HG02970 (cell line): Measurements from ENCODE around the gene COL26A1.
"Not testable (repeated sequence)": the region's sequence is repeated elsewhere in the genome, so short reads cannot be mapped to it uniquely, and the experiment has no call there.

ENCODE experiments used
- ATAC-seq: cut with Tn5 transposase; IDR thresholded peaks from one replicate; pipeline ENCODE4 v1.9.1; 2021; ENCODE audit warnings: mild to moderate bottlenecking, moderate library complexity, moderate number of reproducible peaks; ENCODE audit not compliant: unreplicated experiment, low FRiP score

Gene COL26A1

DNA sequence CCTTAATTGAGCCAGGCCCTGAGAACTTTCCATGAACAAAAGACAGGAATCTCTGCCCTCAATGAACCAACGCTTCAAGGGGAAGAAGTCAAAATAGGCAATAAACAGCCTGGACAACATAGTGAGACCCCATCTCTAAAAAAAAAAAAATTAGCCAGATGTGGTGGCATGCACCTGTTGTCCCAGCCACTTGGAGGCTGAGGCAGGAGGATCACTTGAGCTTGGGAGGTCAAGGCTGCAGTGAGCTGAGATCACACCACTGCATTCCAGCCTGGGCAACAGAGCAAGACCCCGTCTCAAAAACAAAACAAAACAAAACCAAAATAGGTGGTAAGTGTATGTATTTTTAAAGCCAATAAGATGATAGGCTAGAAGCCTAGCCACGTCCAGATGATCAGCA is 198.6 kb downstream of the COL26A1 start:
- ATAC-seq, result not testable (repeated sequence)

DNA sequence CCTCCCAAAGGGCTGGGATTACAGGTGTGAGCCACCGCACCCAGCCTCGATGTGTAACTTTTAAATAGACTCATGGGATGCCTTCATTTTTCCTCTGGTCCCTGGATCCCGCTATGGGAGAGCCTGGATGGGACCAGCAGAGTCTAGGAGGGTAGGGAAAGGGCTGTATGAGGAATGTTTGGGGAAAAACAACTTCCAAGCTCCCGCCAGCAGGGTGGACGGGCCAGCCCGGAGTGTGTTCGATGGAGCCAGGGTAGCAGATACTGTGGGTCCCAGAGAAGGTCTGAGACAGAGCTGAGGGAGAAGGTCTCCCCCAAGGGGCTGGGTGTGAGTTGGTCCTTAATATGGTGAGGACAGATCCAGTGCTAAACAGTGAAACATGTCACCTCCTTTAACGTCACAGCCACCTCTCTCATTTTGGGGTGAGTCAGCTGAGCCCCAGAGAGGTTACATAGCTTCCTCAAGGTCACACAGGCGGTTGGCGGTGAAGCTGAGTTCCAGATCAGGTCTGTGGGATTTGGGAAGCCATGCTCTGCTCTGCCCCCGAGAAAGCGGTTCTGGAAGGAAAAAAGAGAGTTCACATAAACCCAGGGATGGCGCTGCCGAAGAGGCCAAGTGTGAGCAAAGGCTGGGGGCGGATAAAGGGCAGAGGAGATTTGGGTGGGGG is 200.0 kb downstream of the COL26A1 start:
- no peak for ATAC-seq

DNA sequence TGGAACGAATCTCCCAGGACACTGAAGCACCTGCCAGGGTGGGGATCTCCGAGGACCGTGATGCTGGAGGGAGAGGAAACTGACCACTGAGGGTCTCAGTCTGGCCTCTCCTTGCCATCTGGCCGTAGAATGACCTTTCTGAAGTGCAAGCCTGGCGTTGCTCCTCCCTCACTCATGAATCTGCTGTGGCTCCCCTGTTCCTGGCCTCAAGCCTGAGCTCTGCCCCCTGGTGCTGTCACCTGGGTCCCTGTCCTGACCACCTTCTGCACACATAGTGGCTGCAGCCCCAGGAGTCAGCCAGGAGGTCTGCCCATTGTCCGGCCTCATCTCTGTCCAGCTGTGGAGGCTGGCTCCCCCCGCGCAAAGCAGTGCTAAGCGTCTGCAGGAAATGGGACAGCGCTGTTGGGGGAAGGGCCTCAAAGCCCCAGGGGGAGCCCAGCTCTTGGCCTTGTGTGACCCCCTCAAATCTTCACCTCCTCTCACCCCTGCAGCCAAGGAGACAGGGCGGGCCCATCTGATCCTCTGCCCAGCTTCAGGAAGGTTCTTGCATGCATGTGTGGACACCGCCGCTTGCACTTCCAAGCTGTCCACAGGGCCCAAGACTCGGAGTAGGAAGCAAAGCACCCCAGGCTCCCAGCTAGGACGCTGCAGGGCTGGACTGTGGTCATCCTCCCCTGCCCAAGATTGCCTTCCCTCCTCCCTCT is 200.7 kb downstream of the COL26A1 start:
- ATAC-seq, result no peak

DNA sequence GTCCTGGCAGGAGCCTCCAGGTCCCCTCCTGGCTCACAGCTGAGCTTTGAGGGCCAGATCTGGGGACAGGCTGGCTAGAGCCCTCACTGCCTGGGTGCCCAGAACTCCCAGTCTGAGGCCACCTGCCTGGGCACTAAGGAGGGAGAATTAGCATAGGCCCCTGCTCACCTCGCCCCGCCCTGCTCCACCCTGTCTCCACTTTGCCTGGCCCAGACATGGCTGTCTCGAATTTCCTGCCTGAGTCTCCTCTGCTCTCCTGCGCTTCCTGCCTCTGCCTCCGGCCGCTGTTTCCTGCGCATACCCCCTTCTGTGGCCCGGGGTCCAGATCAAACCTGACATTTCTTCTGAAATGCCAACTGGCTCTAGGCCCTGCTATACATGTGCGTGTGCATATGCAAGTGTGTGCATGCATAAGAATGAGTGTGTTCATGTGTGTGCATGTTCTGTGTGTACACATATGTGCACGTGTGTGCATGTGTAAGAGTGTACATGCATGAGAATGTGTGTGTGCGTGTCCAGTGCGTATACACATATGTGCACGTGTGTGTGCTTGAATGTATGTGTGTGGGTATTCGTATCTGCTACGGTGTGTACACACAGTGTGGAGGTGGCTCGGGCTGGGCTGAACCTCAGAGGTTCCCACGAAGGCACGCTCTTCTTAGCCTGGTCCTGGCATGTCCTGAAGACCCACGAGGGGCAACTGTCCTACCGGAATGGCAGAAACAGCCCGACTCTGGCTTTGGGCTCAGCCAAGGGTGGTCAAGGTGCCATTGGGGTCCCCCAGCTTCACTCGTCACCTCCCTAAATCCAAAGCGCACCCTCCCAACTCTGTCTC is 201.5 kb downstream of the COL26A1 start:
- ATAC-seq, result no peak

DNA sequence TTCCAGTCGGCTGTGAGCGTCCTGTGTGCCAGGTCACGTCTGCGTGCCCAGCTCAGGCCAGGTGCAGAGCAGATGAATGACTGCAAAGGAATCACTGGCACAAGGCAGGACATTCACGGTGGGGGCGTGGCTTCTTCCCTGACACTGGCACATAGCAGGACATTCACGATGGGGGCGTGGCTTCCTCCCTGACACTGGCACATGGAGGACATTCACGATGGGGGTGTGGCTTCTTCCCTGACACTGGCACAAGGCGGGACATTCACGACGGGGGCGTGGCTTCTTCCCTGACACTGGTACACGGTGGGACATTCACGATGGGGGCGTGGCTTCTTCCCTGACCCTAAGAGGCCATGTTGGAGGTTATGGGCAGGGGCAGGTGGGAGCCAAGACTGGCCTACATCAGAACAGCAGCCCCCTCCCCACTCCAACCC is 202.1 kb downstream of the COL26A1 start:
- ATAC-seq, result no peak

DNA sequence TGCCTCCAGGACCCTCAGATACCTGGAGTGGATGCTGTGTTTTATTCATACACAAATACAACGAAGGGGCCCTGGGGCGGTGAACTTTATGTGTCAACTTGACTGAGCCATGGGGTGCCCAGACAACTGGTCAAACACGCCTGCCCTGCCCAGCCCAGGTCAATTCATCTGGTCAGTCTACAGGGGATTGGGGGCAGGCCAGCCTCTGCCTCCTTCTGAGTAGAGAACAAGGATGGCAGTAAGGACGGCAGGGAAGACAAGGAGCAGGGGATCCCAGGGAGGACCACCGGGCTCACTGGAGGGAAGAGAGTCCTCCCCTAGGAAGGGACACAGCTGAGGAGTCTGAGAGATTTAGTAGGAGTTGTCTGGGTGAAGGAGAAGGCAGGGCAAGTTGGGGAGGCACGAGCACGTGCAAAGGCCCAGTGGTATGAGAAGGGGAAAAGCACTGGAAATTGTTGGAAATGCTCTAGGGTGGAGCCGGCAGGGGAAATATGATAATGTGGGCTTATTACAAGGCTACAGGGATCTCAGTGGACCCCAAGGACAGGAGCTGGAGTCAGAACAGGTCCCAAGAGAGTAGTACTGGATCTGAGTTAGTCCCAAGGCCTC is 203.0 kb downstream of the COL26A1 start:
- ATAC-seq, result no peak

DNA sequence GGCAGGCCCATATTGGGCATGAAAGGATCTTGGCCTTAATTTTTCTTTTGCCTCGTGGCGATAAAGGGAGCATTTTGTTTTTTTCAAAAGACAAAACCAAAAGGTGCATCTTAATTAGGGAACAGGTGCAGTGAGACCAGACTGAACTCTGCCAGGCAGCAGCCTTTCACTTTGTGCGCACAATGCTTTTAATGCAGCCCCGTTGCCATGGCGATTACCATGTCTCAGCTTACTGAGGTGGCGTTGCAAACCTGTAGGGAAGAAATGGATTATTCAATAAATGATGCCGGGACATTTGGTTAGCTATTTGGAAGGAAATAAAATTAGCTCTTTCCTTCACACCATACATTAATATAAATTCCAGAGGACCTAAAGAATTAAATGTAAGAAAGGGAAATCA is 204.6 kb downstream of the COL26A1 start:
- no peak for ATAC-seq

DNA sequence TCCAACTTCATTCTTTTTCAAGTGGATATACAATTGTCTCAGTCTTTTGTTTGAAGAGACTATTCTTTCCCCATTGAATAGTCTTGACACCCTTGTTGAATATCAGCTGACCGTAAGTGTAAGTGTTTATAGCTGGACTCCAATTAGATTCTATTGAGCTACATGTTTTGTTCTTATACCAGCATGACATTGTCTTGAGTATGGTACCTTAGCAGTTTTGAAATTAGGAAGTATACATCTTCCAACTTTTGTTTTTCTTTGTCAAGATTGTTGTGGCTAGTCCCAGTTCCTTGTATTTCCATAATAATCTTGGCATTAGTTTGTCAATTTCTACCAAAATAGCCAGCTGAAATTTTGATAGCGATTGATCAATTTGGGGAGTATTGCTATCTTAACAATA is 209.5 kb downstream of the COL26A1 start:
- ATAC-seq, result no peak

DNA sequence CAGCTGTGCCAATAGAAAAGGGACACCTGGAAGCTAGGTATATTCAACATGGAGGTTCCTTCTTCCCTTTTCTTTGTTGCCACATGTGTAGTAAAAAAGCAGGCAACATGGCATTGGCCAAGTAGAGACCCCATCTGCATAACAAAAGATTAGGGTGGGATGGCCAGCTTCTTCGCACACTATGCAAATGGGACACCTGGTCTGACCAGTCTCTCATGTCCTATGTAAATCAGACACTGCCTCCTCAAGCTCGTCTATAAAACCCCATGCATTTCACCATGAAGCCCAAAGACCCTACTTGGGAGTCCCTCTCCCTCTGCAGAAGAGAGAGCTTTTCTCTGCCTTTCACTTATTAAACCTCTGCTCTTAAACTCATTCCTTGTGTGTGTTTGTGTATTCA is 212.5 kb downstream of the COL26A1 start:
- no peak for ATAC-seq

DNA sequence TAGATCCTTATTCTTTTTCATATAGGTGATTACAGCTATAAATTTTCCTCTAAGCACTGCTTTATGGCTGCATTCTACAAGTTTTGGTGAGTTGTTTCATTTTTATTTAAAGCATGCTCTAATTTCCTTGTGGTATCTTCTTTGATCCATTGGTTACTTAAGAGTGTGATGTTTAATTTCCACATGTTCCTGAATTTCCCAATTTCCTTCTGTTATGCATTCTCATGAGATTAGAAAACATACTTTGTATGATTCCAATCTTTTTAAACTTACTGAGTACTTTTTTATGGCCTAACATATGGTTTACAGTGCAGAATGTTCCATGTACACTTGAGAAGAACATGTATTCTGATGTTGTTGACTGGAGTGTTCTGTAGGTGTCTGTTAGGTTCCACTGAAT is 213.0 kb downstream of the COL26A1 start:
- ATAC-seq, result no peak

DNA sequence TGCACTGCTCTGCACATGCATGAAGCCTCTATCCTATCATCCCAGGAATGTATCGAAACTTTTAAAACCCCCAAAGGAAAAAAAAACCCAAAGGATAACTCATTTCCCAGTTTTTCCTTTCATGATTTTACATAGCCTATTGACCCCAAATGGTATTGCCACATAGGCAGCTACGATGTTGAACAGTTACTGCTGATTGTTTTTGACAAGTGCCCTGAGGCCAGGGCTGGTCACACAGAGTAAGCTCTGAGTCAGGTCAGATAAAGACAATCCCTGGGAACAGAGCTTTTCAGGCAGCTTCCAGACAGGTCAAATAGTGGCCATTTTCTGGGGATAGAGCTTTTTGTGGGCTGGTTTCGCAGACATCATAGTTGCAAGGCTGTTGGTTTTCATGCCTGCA is 214.3 kb downstream of the COL26A1 start:
- ATAC-seq, result no peak

DNA sequence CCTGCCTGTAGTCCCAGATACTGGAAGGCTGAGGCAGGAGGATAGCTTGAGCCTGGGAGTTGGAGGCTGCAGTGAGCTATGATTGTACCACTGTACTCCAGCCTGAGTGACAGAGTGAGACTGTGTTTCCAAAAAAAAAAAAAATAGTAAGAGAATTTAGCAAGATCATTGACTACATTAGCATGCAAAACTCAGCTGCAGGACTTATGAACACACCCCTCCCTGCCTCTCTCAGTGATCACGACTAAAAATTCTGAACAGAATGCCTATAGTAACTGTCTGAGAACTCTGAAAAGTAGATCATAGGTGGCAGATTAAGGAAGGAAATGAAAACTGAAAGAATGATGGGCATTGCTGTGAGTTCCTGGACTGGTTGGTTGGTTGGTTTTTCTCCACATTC is 215.9 kb downstream of the COL26A1 start:
- ATAC-seq, result no peak

DNA sequence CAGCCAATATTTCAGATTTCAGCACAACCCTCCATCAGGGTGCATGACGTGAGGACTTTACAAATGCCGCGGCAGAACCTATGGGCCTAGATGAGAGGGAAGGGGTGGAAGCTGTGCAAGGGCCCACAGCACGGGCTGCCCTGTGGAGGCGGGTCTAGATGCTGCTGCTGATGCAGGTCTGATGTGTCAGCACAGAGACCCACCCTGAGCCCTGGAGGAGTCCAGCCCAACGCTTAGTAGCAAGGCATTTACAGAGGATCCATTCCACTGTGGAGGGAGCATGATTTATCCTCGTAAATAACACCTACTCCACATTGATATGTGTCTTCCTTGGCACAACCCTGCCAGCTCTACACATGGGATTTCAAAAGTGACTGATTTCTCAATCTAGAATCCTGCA is 217.9 kb downstream of the COL26A1 start:
- no peak for ATAC-seq

DNA sequence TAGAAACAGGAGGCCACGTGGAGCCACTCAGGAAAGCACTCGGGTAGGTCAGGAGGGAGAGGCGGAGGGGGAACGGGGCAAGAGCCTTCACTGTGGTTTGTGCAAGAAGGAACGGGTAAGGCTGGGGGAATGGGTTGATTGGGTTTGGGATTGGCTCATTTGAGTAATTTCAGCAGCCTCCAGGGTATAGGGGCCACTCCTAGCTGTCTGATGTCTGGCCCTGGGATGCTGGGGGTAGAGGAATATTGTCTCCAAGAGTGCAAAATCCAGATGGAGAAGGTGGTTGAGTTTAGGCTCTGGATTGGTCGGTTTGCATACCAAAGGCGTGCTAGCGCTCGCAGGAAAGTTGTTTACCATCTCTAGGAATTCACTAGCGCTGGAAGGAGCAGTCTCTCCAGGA is 219.2 kb downstream of the COL26A1 start:
- no peak for ATAC-seq

DNA sequence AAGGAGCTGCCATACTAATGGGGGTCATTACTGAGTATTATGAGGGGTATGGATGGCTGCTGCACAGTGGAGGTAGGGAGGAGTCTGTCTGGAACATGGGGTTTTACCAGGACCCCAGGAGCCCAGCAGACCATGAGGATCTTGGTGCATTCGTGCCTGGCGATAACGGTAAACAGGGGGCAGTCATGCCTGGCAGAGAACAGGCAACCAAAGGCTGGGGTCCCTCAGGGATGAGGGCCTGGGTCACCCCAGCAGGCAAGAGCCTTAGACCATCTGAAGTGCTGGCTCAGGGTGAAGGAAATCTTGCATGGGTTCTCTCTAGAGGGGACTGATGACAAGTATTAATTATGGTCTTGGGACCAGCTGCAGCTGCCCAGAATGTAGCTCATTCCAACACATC is 220.3 kb downstream of the COL26A1 start:
- no peak for ATAC-seq

DNA sequence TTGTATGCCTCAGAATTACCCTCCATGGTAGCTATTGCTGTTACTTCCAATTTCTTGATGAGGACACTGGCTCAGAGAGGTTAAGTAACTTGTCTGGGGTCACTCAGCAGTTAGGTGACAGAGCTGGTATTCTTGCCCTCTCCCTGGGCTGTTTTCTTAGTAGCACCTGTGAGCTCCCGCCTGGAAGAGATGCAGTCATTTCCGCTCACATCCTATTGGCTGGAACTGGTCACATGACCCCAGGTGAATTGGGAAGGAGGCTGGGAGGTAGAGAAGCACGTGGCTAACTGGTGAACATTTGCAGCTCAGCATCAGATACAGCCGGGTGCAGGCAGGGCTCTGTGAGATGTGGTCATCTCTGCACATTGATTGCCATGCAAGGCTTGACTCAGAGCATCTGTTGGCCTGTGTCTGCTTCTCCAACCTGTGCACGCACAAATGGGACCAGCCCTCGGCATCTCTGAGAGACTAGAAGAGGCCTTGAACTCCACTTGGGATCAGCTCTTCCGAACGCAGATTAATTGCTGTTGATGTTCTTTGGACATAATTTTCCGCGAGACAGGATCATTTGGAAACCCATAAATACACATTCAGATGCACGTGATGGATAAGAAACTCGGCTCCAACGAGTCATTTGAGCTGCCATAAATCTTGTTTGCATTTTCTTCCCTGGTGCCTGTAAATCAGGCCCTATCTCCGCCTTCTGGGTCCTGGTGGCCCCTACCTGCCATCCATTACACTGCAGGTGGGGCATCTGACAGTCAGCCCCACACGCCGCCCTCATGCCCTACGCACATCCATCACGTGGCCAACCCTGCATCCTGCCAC is 223.6 kb downstream of the COL26A1 start:
- no peak for ATAC-seq

DNA sequence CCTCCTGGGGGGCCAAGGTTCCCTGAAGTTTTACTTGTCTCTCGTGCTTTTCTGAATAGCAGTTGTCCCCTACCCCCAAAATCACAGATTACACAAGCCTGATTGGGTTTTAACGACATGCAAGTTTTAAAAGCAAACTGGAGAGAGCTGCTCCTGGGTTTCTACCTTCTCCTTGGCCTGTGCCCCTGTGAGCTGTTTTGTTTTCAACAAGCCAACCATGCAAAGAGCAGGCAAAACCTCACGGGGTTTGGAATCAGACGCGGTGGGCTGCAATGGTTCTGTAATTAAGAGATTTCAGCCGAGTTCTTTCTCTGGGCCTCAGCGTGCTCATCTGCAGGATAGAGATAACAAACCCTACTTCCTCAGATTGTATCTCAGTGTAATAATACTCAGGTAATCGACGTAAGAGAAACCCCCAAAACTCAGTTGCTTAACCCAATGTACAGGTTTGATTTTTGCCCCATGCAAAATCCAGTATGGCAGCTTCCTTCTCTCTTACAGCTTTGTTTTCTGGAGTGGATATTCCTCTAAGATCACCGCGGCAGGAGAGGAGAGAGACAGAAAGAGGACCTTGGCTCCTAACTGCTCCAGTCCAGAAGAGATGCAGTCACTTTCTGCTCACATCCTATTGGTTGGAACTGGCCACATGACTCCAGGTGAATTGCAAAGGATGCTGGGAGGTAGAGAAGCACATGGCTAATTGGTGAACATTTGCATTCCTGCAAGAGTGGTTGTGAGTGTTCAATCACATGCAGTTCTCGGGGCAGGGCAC is 224.4 kb downstream of the COL26A1 start:
- ATAC-seq, result no peak

DNA sequence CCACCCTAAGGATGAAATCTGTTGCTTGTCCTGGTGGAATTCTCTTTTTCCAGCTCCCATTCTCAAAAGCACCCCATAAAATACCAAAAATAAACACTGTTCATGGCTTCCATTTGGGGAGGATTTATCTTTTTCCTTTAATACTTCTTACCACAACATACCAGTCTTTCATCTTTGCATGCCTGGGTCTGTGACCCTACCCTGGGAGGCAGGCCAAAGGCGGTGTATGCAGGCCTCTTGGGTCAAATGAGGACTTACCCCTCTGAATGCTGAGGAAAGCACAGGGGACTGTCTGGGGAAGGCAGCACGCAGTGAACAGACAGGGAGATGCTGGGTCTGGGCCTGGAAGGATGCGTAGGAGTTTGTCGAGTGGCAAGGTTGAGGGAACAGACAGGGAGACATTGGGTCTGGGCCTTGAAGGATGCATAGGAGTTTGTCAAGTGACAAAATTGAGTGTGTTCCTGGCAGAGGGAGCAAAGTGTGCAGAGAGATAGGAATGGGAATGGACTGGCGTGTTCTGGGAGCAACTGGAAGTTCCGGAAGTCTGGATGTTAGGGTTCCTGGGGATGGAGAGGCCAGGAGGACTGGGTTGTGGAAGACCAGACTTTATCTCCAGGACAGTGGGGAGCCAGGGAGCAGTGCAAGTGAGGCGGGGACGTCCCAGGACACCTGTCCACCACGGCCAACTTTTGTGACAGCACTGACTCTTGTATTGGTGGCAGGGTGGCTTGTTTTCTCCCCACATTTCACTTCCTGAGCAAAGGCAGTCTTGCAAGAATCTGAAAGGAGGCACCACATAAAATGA is 225.7 kb downstream of the COL26A1 start:
- no peak for ATAC-seq

DNA sequence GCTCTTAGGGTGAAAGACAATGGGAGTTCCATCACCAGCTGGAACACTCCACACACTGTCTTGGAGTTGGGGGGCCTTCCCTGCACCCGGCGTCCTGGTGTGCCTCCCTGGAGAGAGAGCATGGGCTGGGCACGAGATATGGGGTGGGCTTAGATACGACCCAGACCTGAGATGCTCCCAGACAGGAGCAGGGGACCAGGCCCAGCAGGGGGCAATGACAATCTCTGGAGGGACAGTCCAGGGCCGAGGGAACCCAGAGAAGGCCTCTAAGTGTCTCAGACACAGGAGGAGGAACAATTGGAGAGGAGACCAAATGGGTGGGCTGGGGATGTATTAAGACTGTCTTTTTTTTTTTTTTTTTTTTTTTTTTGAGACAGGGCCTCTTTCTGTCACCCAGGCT is 226.4 kb downstream of the COL26A1 start:
- no peak for ATAC-seq
